ENCODE measurements around the gene IDI1.
"Not testable (repeated sequence)": the region's sequence is repeated elsewhere in the genome, so short reads cannot be mapped to it uniquely, and the experiment has no call there.

The IDI1 gene

GRCh38 chr10:1029838-1030237 lies 19.1 kb downstream of the IDI1 start:
- no peak for DNase-seq

- DNase-seq = no peak
Observed at GRCh38 chr10:1026578-1026977, 22.3 kb downstream of the IDI1 start.

- no peak for DNase-seq
Observed at GRCh38 chr10:1025683-1026082, 23.2 kb downstream of the IDI1 start, which contains the start of gene IDI2. Gene IDI2, minus strand, starts transcription at chr10:1025859. Its CDS starts 1,136 bp downstream, at chr10:1024723.

GRCh38 chr10:1024103-1024502 lies 24.8 kb downstream of the IDI1 start:
- DNase-seq = no peak

- DNase-seq = no peak
Observed at GRCh38 chr10:1022413-1022812, 26.5 kb downstream of the IDI1 start.

GRCh38 chr10:1020958-1021357 lies 28.0 kb downstream of the IDI1 start:
- DNase-seq = no peak

GRCh38 chr10:1020460-1020859 lies 28.5 kb downstream of the IDI1 start:
- DNase-seq = no peak

GRCh38 chr10:1019362-1019761 lies 29.6 kb downstream of the IDI1 start:
- no peak for DNase-seq

GRCh38 chr10:1015688-1016087 lies 33.2 kb downstream of the IDI1 start:
- DNase-seq = no peak

GRCh38 chr10:1011696-1012095 lies 37.2 kb downstream of the IDI1 start:
- no peak for DNase-seq

GRCh38 chr10:1010703-1011102 lies 38.2 kb downstream of the IDI1 start:
- no peak for DNase-seq

- not testable (repeated sequence) for DNase-seq
Observed at GRCh38 chr10:1009947-1010346, 39.0 kb downstream of the IDI1 start.

GRCh38 chr10:1009071-1009494 lies 39.8 kb downstream of the IDI1 start:
- no peak for DNase-seq

GRCh38 chr10:1007583-1007982 lies 41.3 kb downstream of the IDI1 start:
- DNase-seq = no peak

GRCh38 chr10:1006573-1006972 lies 42.3 kb downstream of the IDI1 start:
- no peak for DNase-seq

GRCh38 chr10:1003884-1004670 lies 44.8 kb downstream of the IDI1 start:
- no peak for DNase-seq

- no peak for DNase-seq
Observed at GRCh38 chr10:1002425-1003006, 46.4 kb downstream of the IDI1 start.

- DNase-seq = no peak
Observed at GRCh38 chr10:997266-998022, 51.5 kb downstream of the IDI1 start.

GRCh38 chr10:996031-996430 lies 52.9 kb downstream of the IDI1 start:
- no peak for DNase-seq

- DNase-seq = no peak
Observed at GRCh38 chr10:995559-995926, 53.4 kb downstream of the IDI1 start.

GRCh38 chr10:994836-995558 lies 53.9 kb downstream of the IDI1 start:
- DNase-seq = no peak

GRCh38 chr10:992871-993270 lies 56.0 kb downstream of the IDI1 start:
- no peak for DNase-seq

- no peak for DNase-seq
Observed at GRCh38 chr10:992467-992866, 56.5 kb downstream of the IDI1 start.

All from activated gamma-delta T cell treated with Interleukin-2 at 50 U/mL for 16 hours (primary cell).